CD4-positive, alpha-beta memory T cell (primary cell): ENCODE measurements around the gene RRH. TPM values are rescaled to one million over a fixed set of nuclear protein-coding genes. Genes with fewer than 3 reads are reported as not detected.

Experiments used
- CTCF ChIA-PET: fragments of 350-600 bp; sonication (Branson Sonifier 250); formaldehyde crosslinking; loops from one replicate; lab custom pipeline; 2021; ENCODE audit warnings: inconsistent platforms; ENCODE audit not compliant: partially characterized antibody; lab: Charles Lee
- POLR2A ChIA-PET: fragments of 350-600 bp; sonication (Branson Sonifier 250); formaldehyde crosslinking; loops from one replicate; lab custom pipeline; 2021; ENCODE audit not compliant: partially characterized antibody; lab: Charles Lee
- DNase-seq, 5 donors: peaks; one replicate each; pipeline versions ENCODE4 v3.0.0 to v3.0.0-alpha.2; 2020 to 2022; ENCODE audit warnings: mixed read lengths in 1 of 5
- H3K27ac ChIP-seq: one replicate; pipeline ENCODE4 v1.7.0; 2013; ENCODE audit warnings: low read depth, low read length
- H3K27me3 ChIP-seq: 2 replicates; pipeline ENCODE4 v1.7.0; 2013; ENCODE audit warnings: mild to moderate bottlenecking, low read length, moderate library complexity; ENCODE audit not compliant: insufficient read depth
- H3K36me3 ChIP-seq: 2 replicates; pipeline ENCODE4 v1.7.0; 2013; ENCODE audit warnings: mild to moderate bottlenecking, low read length, moderate library complexity; ENCODE audit not compliant: insufficient read depth
- H3K4me1 ChIP-seq: 2 replicates; pipeline ENCODE4 v1.7.0; 2013; ENCODE audit warnings: mild to moderate bottlenecking, low read length, moderate library complexity; ENCODE audit not compliant: insufficient read depth
- H3K4me3 ChIP-seq, 2 donors: one replicate each; pipeline ENCODE4 v1.7.0; 2013; ENCODE audit warnings: low read length in 2 of 2, mild to moderate bottlenecking in 1 of 2
- H3K9me3 ChIP-seq, 2 donors: one replicate each; pipeline ENCODE4 v1.7.0; 2013; ENCODE audit warnings: low read length in 2 of 2, control low read depth in 1 of 2; ENCODE audit not compliant: control insufficient read depth in 1 of 2
- H3K27ac Mint-ChIP-seq, 7 donors: one replicate each; pipeline ENCODE4 v1.8.0; 2020 to 2021; ENCODE audit warnings: mixed read lengths in 7 of 7, mild to moderate bottlenecking in 6 of 7, inconsistent platforms in 3 of 7, moderate library complexity in 3 of 7
- H3K27me3 Mint-ChIP-seq, 2 donors: one replicate each; pipeline ENCODE4 v1.8.0; 2020 to 2021; ENCODE audit warnings: mixed read lengths in 2 of 2
- H3K36me3 Mint-ChIP-seq, 2 donors: one replicate each; pipeline ENCODE4 v1.8.0; 2020 to 2021; ENCODE audit warnings: mixed read lengths in 2 of 2, inconsistent platforms in 1 of 2, mild to moderate bottlenecking in 1 of 2
- H3K4me1 Mint-ChIP-seq, 4 donors: one replicate each; pipeline ENCODE4 v1.8.0; 2020 to 2021; ENCODE audit warnings: mixed read lengths in 4 of 4, mild to moderate bottlenecking in 1 of 4
- H3K4me3 Mint-ChIP-seq, 8 donors: one replicate each; pipeline ENCODE4 v1.8.0; 2020 to 2021; ENCODE audit warnings: mixed read lengths in 8 of 8, mild to moderate bottlenecking in 7 of 8, moderate library complexity in 6 of 8, inconsistent platforms in 3 of 8
- H3K9me3 Mint-ChIP-seq, 8 donors: one replicate each; pipeline ENCODE4 v1.8.0; 2020 to 2021; ENCODE audit warnings: mixed read lengths in 8 of 8, mild to moderate bottlenecking in 5 of 8, inconsistent platforms in 3 of 8, moderate library complexity in 1 of 8
- intact Hi-C: fragments of 100-400 bp; cut with micrococcal nuclease; formaldehyde crosslinking; loops from one replicate; pipeline ENCODE4 v1.15.1; 2023
- polyA plus RNA-seq, 2 donors: library from polyadenylated mRNA; unstranded; fragments of 300-500 nt; fragmentation: Illumina TruSeq; gene quantifications; one replicate each; pipeline ENCODE4 v1.2.3, GENCODE V29; 2021
- total RNA-seq, 2 experiments: library from RNA; stranded (reverse); gene quantifications; one replicate each; pipeline ENCODE4 v1.2.3, GENCODE V29; 2021

The RRH gene
- total and polyA plus RNA-seq, 4 experiments from 2014 or later: 0.30 TPM; not detected in 3

GRCh38 chr4:109887071-109887470 lies 59.3 kb downstream of the RRH start:
- CTCF ChIA-PET: no interaction called here

DNA sequence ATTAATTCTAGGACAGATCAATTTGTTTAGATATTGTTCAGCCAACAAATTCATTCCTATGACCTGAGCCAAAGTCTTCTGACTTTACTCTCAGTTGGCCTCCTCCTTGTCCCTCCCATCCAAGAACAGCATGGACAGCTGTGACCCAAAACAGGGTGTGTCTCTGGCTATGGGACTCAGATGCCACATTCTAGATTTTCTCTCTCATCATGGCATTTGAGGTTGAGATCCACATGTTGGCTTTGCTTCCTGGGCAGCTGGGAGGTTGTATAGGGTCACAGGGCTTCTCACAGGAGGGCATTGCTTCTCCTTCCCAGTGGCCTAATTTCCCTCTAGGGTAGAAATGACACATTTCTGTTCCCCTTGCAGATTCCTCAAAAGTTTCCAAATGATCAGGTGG lies 62.3 kb downstream of the RRH start:
- H3K9me3 Mint-ChIP-seq: peaks cover 0 to 2% (median 0%) of the 10 kb centered on the region in 8 donors
- Histone ChIP-seq H3K27me3 (no peaks in the 10 kb centered on the region), H3K4me1 (no peaks in the 10 kb centered on the region), H3K36me3 (no peaks in the 10 kb centered on the region), H3K27ac (no peak overlapping the region), H3K9me3 (no peaks in the 10 kb centered on the region), H3K4me3 (no peak overlapping the region)
- peaks cover 2 to 3% of the 10 kb centered on the region in 2 donors for H3K27me3 Mint-ChIP-seq
- CTCF ChIA-PET: no interaction called here
- no peak for DNase-seq
- no peak overlapping the region for H3K27ac Mint-ChIP-seq
- intact Hi-C loops: no loop called here
- H3K36me3 Mint-ChIP-seq: no peaks in the 10 kb centered on the region
- no peak overlapping the region for H3K4me3 Mint-ChIP-seq
- H3K4me1 Mint-ChIP-seq: no peaks in the 10 kb centered on the region
- POLR2A ChIA-PET: no interaction called here

More at GRCh38 chr4:109887071-109887470, 59.3 kb downstream of the RRH start:
- H3K27ac Mint-ChIP-seq: no peak overlapping the region
- no peaks in the 10 kb centered on the region for H3K4me1 Mint-ChIP-seq
- DNase-seq: no peak
- intact Hi-C loops: no loop called here
- POLR2A ChIA-PET: no interaction called here
- Histone ChIP-seq H3K9me3 (no peaks in the 10 kb centered on the region), H3K4me3 (no peak overlapping the region), H3K36me3 (no peaks in the 10 kb centered on the region), H3K4me1 (no peaks in the 10 kb centered on the region), H3K27me3 (no peaks in the 10 kb centered on the region), H3K27ac (no peak overlapping the region)
- H3K9me3 Mint-ChIP-seq: peaks cover 0 to 2% (median 0%) of the 10 kb centered on the region in 8 donors
- H3K4me3 Mint-ChIP-seq: no peak overlapping the region
- H3K27me3 Mint-ChIP-seq: peaks cover 2 to 3% of the 10 kb centered on the region in 2 donors
- no peaks in the 10 kb centered on the region for H3K36me3 Mint-ChIP-seq

Other genes starting within 250 kb of the RRH start
- gene CASP6, start 124.5 kb upstream of the RRH start, total RNA-seq: 10 to 100 TPM; 16.5 to 24.7 TPM
- 100 to 1,000 TPM in 1 of 2 donors, 10 to 100 TPM in 1; 94.5 to 115 TPM for gene CASP6, start 124.5 kb upstream of the RRH start, polyA plus RNA-seq
- 10 to 100 TPM; 15.7 to 18.1 TPM for gene PLA2G12A, start 97.9 kb upstream of the RRH start, total RNA-seq
- 10 to 100 TPM; 33.1 to 64.8 TPM for gene PLA2G12A, start 97.9 kb upstream of the RRH start, polyA plus RNA-seq
- gene CFI, start 26.0 kb upstream of the RRH start, total RNA-seq: not detected
- gene CFI, start 26.0 kb upstream of the RRH start, polyA plus RNA-seq: not detected
- 10 to 100 TPM; 13.7 to 14.1 TPM for gene GAR1, start 12.2 kb upstream of the RRH start, total RNA-seq
- 10 to 100 TPM; 10.4 to 22.6 TPM for gene GAR1, start 12.2 kb upstream of the RRH start, polyA plus RNA-seq
- under 1 TPM; 0.26 to 0.33 TPM for gene LRIT3, start 20.1 kb downstream of the RRH start, total RNA-seq
- gene LRIT3, start 20.1 kb downstream of the RRH start, polyA plus RNA-seq: not detected
- not detected for gene EGF, start 84.9 kb downstream of the RRH start, total RNA-seq
- not detected for gene EGF, start 84.9 kb downstream of the RRH start, polyA plus RNA-seq